Liver (tissue), 2 donors: ENCODE data around the gene ZBTB8B.

Source experiments
- TF ChIP-seq, protein P1 (sequence below): IDR thresholded peaks from 2 replicates; pipeline ENCODE4 v1.6.1; 2016; ENCODE audit warnings: antibody characterized with exemption, mild to moderate bottlenecking
- TF ChIP-seq, protein P2 (sequence below): fragments of 150-350 bp; IDR thresholded peaks from 2 replicates; pipeline ENCODE4 v1.5.1; 2017; ENCODE audit warnings: improper control_type of control experiment, low read depth, low read length; ENCODE audit not compliant: missing input control
- donor health status: healthy.

DNA sequence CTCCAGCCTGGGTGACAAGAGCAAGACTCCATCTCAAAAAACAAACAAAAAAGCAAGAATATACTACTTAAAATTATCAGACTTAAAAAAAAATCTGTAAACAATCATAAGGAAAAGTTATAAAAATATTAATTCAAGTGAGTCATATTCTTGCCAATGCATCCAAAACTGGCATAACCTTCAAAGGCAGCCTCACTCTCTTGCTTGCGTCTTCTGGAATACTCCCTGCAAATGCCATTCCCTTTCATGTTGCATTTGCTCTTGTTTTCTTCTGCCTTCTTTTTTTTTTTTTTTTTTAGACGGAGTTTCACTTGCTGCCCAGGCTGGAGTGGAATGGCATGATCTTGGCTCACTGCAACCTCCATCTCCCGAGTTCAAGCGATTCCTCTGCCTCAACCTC is 42.1 kb downstream of the ZBTB8B start:
- TF ChIP-seq, protein P1, sequence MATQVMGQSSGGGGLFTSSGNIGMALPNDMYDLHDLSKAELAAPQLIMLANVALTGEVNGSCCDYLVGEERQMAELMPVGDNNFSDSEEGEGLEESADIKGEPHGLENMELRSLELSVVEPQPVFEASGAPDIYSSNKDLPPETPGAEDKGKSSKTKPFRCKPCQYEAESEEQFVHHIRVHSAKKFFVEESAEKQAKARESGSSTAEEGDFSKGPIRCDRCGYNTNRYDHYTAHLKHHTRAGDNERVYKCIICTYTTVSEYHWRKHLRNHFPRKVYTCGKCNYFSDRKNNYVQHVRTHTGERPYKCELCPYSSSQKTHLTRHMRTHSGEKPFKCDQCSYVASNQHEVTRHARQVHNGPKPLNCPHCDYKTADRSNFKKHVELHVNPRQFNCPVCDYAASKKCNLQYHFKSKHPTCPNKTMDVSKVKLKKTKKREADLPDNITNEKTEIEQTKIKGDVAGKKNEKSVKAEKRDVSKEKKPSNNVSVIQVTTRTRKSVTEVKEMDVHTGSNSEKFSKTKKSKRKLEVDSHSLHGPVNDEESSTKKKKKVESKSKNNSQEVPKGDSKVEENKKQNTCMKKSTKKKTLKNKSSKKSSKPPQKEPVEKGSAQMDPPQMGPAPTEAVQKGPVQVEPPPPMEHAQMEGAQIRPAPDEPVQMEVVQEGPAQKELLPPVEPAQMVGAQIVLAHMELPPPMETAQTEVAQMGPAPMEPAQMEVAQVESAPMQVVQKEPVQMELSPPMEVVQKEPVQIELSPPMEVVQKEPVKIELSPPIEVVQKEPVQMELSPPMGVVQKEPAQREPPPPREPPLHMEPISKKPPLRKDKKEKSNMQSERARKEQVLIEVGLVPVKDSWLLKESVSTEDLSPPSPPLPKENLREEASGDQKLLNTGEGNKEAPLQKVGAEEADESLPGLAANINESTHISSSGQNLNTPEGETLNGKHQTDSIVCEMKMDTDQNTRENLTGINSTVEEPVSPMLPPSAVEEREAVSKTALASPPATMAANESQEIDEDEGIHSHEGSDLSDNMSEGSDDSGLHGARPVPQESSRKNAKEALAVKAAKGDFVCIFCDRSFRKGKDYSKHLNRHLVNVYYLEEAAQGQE = no peak
- TF ChIP-seq, protein P2, sequence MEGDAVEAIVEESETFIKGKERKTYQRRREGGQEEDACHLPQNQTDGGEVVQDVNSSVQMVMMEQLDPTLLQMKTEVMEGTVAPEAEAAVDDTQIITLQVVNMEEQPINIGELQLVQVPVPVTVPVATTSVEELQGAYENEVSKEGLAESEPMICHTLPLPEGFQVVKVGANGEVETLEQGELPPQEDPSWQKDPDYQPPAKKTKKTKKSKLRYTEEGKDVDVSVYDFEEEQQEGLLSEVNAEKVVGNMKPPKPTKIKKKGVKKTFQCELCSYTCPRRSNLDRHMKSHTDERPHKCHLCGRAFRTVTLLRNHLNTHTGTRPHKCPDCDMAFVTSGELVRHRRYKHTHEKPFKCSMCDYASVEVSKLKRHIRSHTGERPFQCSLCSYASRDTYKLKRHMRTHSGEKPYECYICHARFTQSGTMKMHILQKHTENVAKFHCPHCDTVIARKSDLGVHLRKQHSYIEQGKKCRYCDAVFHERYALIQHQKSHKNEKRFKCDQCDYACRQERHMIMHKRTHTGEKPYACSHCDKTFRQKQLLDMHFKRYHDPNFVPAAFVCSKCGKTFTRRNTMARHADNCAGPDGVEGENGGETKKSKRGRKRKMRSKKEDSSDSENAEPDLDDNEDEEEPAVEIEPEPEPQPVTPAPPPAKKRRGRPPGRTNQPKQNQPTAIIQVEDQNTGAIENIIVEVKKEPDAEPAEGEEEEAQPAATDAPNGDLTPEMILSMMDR = no peak
